BLaER1 (cell line): ENCODE data around the gene HBE1.

Experiments
- H3K27ac ChIP-seq: shearing (Covaris generic); formaldehyde crosslinking; 2 replicates; pipeline ENCODE4 v1.8.1; 2022
- H3K27me3 ChIP-seq: shearing (Covaris generic); formaldehyde crosslinking; 2 replicates; pipeline ENCODE4 v1.8.1; 2022
- H3K36me3 ChIP-seq: shearing (Covaris generic); formaldehyde crosslinking; 2 replicates; pipeline ENCODE4 v1.8.1; 2022
- H3K4me1 ChIP-seq: shearing (Covaris generic); formaldehyde crosslinking; 2 replicates; pipeline ENCODE4 v1.8.1; 2022
- H3K4me2 ChIP-seq: shearing (Covaris generic); formaldehyde crosslinking; 2 replicates; pipeline ENCODE4 v1.8.1; 2022
- H3K4me3 ChIP-seq: shearing (Covaris generic); formaldehyde crosslinking; 2 replicates; pipeline ENCODE4 v1.8.1; 2022
- H3K9ac ChIP-seq: shearing (Covaris generic); formaldehyde crosslinking; 2 replicates; pipeline ENCODE4 v1.8.1; 2022
- H3K9me3 ChIP-seq: shearing (Covaris generic); formaldehyde crosslinking; 2 replicates; pipeline ENCODE4 v1.8.1; 2022
- H4K20me1 ChIP-seq: shearing (Covaris generic); formaldehyde crosslinking; 2 replicates; pipeline ENCODE4 v1.8.1; 2022
- Cebpa-rat ChIP-seq: shearing (Covaris generic); IDR thresholded peaks from 2 replicates; pipeline ENCODE4 v1.8.1; 2022

The HBE1 gene

GRCh38 chr11:5243816-5244180 lies 25.9 kb downstream of the HBE1 start:
- H4K20me1 ChIP-seq = no peaks in the 10 kb centered on the region
- no peaks in the 10 kb centered on the region for H3K9me3 ChIP-seq
- no peak overlapping the region for H3K4me3 ChIP-seq
- H3K4me2 ChIP-seq = no peak overlapping the region
- no peak for TF ChIP-seq Cebpa-rat
- no peaks in the 10 kb centered on the region for H3K27me3 ChIP-seq
- H3K27ac ChIP-seq = no peak overlapping the region
- no peaks in the 10 kb centered on the region for H3K4me1 ChIP-seq
- H3K9ac ChIP-seq = no peak overlapping the region
- no peaks in the 10 kb centered on the region for H3K36me3 ChIP-seq

GRCh38 chr11:5242933-5243815 lies 26.6 kb downstream of the HBE1 start:
- no peak for TF ChIP-seq Cebpa-rat
- no peak overlapping the region for H3K9ac ChIP-seq
- H3K27me3 ChIP-seq = no peaks in the 10 kb centered on the region
- H3K4me2 ChIP-seq = no peak overlapping the region
- H3K9me3 ChIP-seq = no peaks in the 10 kb centered on the region
- H3K4me3 ChIP-seq = no peak overlapping the region
- H4K20me1 ChIP-seq = no peaks in the 10 kb centered on the region
- H3K27ac ChIP-seq = no peak overlapping the region
- H3K4me1 ChIP-seq = no peaks in the 10 kb centered on the region
- H3K36me3 ChIP-seq = no peaks in the 10 kb centered on the region

- TF ChIP-seq Cebpa-rat = no peak
Observed at GRCh38 chr11:5242208-5242607, 27.5 kb downstream of the HBE1 start.

GRCh38 chr11:5241458-5241857 lies 28.3 kb downstream of the HBE1 start:
- no peaks in the 10 kb centered on the region for H3K4me1 ChIP-seq
- no peaks in the 10 kb centered on the region for H3K27me3 ChIP-seq
- TF ChIP-seq Cebpa-rat = no peak
- H3K4me3 ChIP-seq = no peak overlapping the region
- no peak overlapping the region for H3K4me2 ChIP-seq
- H3K9ac ChIP-seq = no peak overlapping the region
- no peaks in the 10 kb centered on the region for H3K9me3 ChIP-seq
- H3K36me3 ChIP-seq = no peaks in the 10 kb centered on the region
- H3K27ac ChIP-seq = no peak overlapping the region
- H4K20me1 ChIP-seq = no peaks in the 10 kb centered on the region

More at GRCh38 chr11:5242208-5242607, 27.5 kb downstream of the HBE1 start:
- Histone ChIP-seq H4K20me1 (no peaks in the 10 kb centered on the region), H3K4me3 (no peak overlapping the region), H3K27me3 (no peaks in the 10 kb centered on the region), H3K4me1 (no peaks in the 10 kb centered on the region), H3K9ac (no peak overlapping the region), H3K36me3 (no peaks in the 10 kb centered on the region), H3K9me3 (no peaks in the 10 kb centered on the region), H3K4me2 (no peak overlapping the region), H3K27ac (no peak overlapping the region)

- no peaks in the 10 kb centered on the region for H3K36me3 ChIP-seq
- no peak overlapping the region for H3K4me3 ChIP-seq
- H3K4me2 ChIP-seq = no peak overlapping the region
- TF ChIP-seq Cebpa-rat = no peak
- H3K27me3 ChIP-seq = no peaks in the 10 kb centered on the region
- H3K9me3 ChIP-seq = no peaks in the 10 kb centered on the region
- H3K9ac ChIP-seq = no peak overlapping the region
- no peak overlapping the region for H3K27ac ChIP-seq
- no peaks in the 10 kb centered on the region for H4K20me1 ChIP-seq
- H3K4me1 ChIP-seq = no peaks in the 10 kb centered on the region
Observed at GRCh38 chr11:5240458-5240857, 29.3 kb downstream of the HBE1 start.

GRCh38 chr11:5240056-5240455 lies 29.7 kb downstream of the HBE1 start:
- Histone ChIP-seq H3K4me2 (no peak overlapping the region), H3K36me3 (no peaks in the 10 kb centered on the region), H4K20me1 (no peaks in the 10 kb centered on the region), H3K9ac (no peak overlapping the region), H3K4me1 (no peaks in the 10 kb centered on the region), H3K9me3 (no peaks in the 10 kb centered on the region), H3K4me3 (no peak overlapping the region), H3K27ac (no peak overlapping the region), H3K27me3 (no peaks in the 10 kb centered on the region)
- TF ChIP-seq Cebpa-rat = no peak

- peaks cover 7% of the 10 kb centered on the region for H3K4me1 ChIP-seq
- no peak overlapping the region for H3K4me3 ChIP-seq
- no peak overlapping the region for H3K4me2 ChIP-seq
- H3K36me3 ChIP-seq = no peaks in the 10 kb centered on the region
- H3K9ac ChIP-seq = no peak overlapping the region
- H4K20me1 ChIP-seq = no peaks in the 10 kb centered on the region
- no peak overlapping the region for H3K27ac ChIP-seq
- no peaks in the 10 kb centered on the region for H3K27me3 ChIP-seq
- TF ChIP-seq Cebpa-rat = no peak
- H3K9me3 ChIP-seq = no peaks in the 10 kb centered on the region
Observed at GRCh38 chr11:5239046-5239445, 30.7 kb downstream of the HBE1 start.

GRCh38 chr11:5238486-5238885 lies 31.3 kb downstream of the HBE1 start:
- no peak overlapping the region for H3K9ac ChIP-seq
- no peak overlapping the region for H3K4me3 ChIP-seq
- H3K27me3 ChIP-seq = no peaks in the 10 kb centered on the region
- H3K27ac ChIP-seq = no peak overlapping the region
- H3K4me2 ChIP-seq = no peak overlapping the region
- H3K4me1 ChIP-seq = peaks cover 11% of the 10 kb centered on the region
- H3K36me3 ChIP-seq = no peaks in the 10 kb centered on the region
- no peak for TF ChIP-seq Cebpa-rat
- H3K9me3 ChIP-seq = no peaks in the 10 kb centered on the region
- H4K20me1 ChIP-seq = no peaks in the 10 kb centered on the region

- Histone ChIP-seq H3K9me3 (no peaks in the 10 kb centered on the region), H3K36me3 (no peaks in the 10 kb centered on the region), H3K27ac (no peak overlapping the region), H4K20me1 (no peaks in the 10 kb centered on the region), H3K4me3 (no peak overlapping the region), H3K4me2 (no peak overlapping the region), H3K27me3 (no peaks in the 10 kb centered on the region), H3K4me1 (peaks cover 11% of the 10 kb centered on the region), H3K9ac (no peak overlapping the region)
- no peak for TF ChIP-seq Cebpa-rat
Observed at GRCh38 chr11:5237420-5237819, 32.3 kb downstream of the HBE1 start.

- Histone ChIP-seq H3K36me3 (no peaks in the 10 kb centered on the region), H4K20me1 (no peaks in the 10 kb centered on the region), H3K27me3 (no peaks in the 10 kb centered on the region), H3K4me1 (peaks cover 11% of the 10 kb centered on the region), H3K9me3 (no peaks in the 10 kb centered on the region), H3K4me3 (no peak overlapping the region), H3K27ac (no peak overlapping the region), H3K4me2 (no peak overlapping the region), H3K9ac (no peak overlapping the region)
- no peak for TF ChIP-seq Cebpa-rat
Observed at GRCh38 chr11:5235364-5236095, 34.2 kb downstream of the HBE1 start.
